Thoracic aorta (tissue), 2 donors: Measurements from ENCODE around the gene RBM42. TPM values are rescaled to one million over a fixed set of nuclear protein-coding genes. Genes with fewer than 3 reads are reported as not detected.
"Not testable (repeated sequence)": the region's sequence is repeated elsewhere in the genome, so short reads cannot be mapped to it uniquely, and the experiment has no call there.

Experiments used
- ATAC-seq: fragments of 150-250 bp; one replicate; pipeline ENCODE4 v1.8.0; 2017; ENCODE audit warnings: low read depth; ENCODE audit not compliant: insufficient number of reproducible peaks, low FRiP score
- DNase-seq: peaks from one replicate; pipeline ENCODE4 v3.0.0-alpha.2; 2020; ENCODE audit warnings: low spot score
- H3K27ac ChIP-seq, 2 donors: fragments of 200-600 bp; sonication (generic); 1 replicate in 1 of 2; 2 replicates in 1 of 2; pipeline ENCODE4 v1.5.1; 2016; ENCODE audit warnings: mild to moderate bottlenecking in 2 of 2, moderate library complexity in 2 of 2
- H3K27me3 ChIP-seq: fragments of 200-600 bp; sonication (generic); replicated peaks from 2 replicates; pipeline ENCODE4 v1.6.0; 2016; ENCODE audit warnings: mild to moderate bottlenecking; ENCODE audit not compliant: insufficient read depth
- H3K36me3 ChIP-seq: fragments of 200-600 bp; sonication (generic); one replicate; pipeline ENCODE4 v1.5.1; 2016
- H3K4me1 ChIP-seq, 2 donors: fragments of 200-600 bp; sonication (generic); 1 replicate in 1 of 2; 2 replicates in 1 of 2; pipeline versions ENCODE4 v1.5.1 to v1.6.0; 2016; ENCODE audit warnings: low read depth in 2 of 2, mild to moderate bottlenecking in 1 of 2; ENCODE audit not compliant: control insufficient read depth in 1 of 2
- H3K4me3 ChIP-seq: fragments of 200-600 bp; sonication (generic); 2 replicates; pipeline ENCODE4 v1.5.1; 2016; ENCODE audit warnings: mild to moderate bottlenecking
- H3K9me3 ChIP-seq: fragments of 200-600 bp; sonication (generic); 2 replicates; pipeline ENCODE4 v1.5.1; 2016
- CTCF ChIP-seq: fragments of 200-600 bp; sonication (generic); IDR thresholded peaks from one replicate; pipeline ENCODE4 v1.5.1; 2019; ENCODE audit warnings: antibody characterized with exemption
- total RNA-seq, 2 donors: library from RNA; depleted of rRNA; stranded (reverse); fragments of >200 nt; gene quantifications; one replicate each; pipeline versions ENCODE4 v1.1.0 to v1.2.3, GENCODE V29; 2016

Gene RBM42
- total RNA-seq, 2 donors from 2014 or later = 47.2 to 53.8 TPM

GRCh38 chr19:35650581-35650980, 21.7 kb downstream of the RBM42 start:
- ATAC-seq (no peak), DNase-seq (no peak)
- no peak for TF ChIP-seq CTCF
- Histone ChIP-seq H3K9me3 (no peaks in the 10 kb centered on the region), H3K4me3 (no peak overlapping the region), H3K27ac (no peak overlapping the region), H3K4me1 (peaks cover 9 to 28% of the 10 kb centered on the region in 2 donors), H3K36me3 (peaks cover 24% of the 10 kb centered on the region), H3K27me3 (no peaks in the 10 kb centered on the region)

- H3K36me3 ChIP-seq = peaks cover 41% of the 10 kb centered on the region
- DNase-seq, H3K4me3 ChIP-seq, H3K4me1 ChIP-seq, ATAC-seq, H3K27ac ChIP-seq, H3K9me3 ChIP-seq, H3K27me3 ChIP-seq: not testable (repeated sequence)
Measured at GRCh38 chr19:35654828-35655227, 26.0 kb downstream of the RBM42 start.

- Histone ChIP-seq H3K4me1 (peaks cover 0 to 2% of the 10 kb centered on the region in 2 donors), H3K36me3 (peaks cover 45% of the 10 kb centered on the region), H3K27ac (no peak overlapping the region), H3K27me3 (no peaks in the 10 kb centered on the region), H3K9me3 (no peaks in the 10 kb centered on the region), H3K4me3 (no peak overlapping the region)
- no peak for TF ChIP-seq CTCF
- ATAC-seq (no peak), DNase-seq (no peak)
Measured at GRCh38 chr19:35655600-35655999, 26.8 kb downstream of the RBM42 start.

GRCh38 chr19:35656700-35657099, 27.9 kb downstream of the RBM42 start:
- no peak for ATAC-seq
- Histone ChIP-seq H3K27ac (no peak overlapping the region), H3K36me3 (peaks cover 48% of the 10 kb centered on the region), H3K4me1 (no peaks in the 10 kb centered on the region), H3K27me3 (no peaks in the 10 kb centered on the region), H3K9me3 (no peaks in the 10 kb centered on the region), H3K4me3 (no peak overlapping the region)
- TF ChIP-seq CTCF = no peak
- no peak for DNase-seq

- no peak overlapping the region for H3K4me3 ChIP-seq
- ATAC-seq (no peak), DNase-seq (no peak)
- no peak for TF ChIP-seq CTCF
- H3K27ac ChIP-seq = no peak overlapping the region
- H3K27me3 ChIP-seq = no peaks in the 10 kb centered on the region
- no peaks in the 10 kb centered on the region for H3K4me1 ChIP-seq
- H3K36me3 ChIP-seq = peaks cover 44% of the 10 kb centered on the region
- no peaks in the 10 kb centered on the region for H3K9me3 ChIP-seq
Measured at GRCh38 chr19:35657904-35658700, 29.3 kb downstream of the RBM42 start.

- DNase-seq (no peak), ATAC-seq (no peak)
- Histone ChIP-seq H3K36me3 (peaks cover 32% of the 10 kb centered on the region), H3K4me1 (no peaks in the 10 kb centered on the region), H3K9me3 (no peaks in the 10 kb centered on the region), H3K27me3 (no peaks in the 10 kb centered on the region), H3K27ac (no peak overlapping the region), H3K4me3 (no peak overlapping the region)
- no peak for TF ChIP-seq CTCF
Measured at GRCh38 chr19:35661995-35662340, 33.1 kb downstream of the RBM42 start.
